ENCODE measurements around the gene TBL1XR1.
"Not testable (repeated sequence)": the region's sequence is repeated elsewhere in the genome, so short reads cannot be mapped to it uniquely, and the experiment has no call there.

The TBL1XR1 gene

GRCh38 chr3:177057768-177058167 is 139.5 kb downstream of the TBL1XR1 start:
- no peak for DNase-seq

- no peak for DNase-seq
These were observed 140.4 kb downstream of the TBL1XR1 start for GRCh38 chr3:177056927-177057326.

- no peak for DNase-seq
These were observed 141.4 kb downstream of the TBL1XR1 start for GRCh38 chr3:177055605-177056571.

GRCh38 chr3:177053107-177053506 is 144.2 kb downstream of the TBL1XR1 start:
- no peak for DNase-seq

- DNase-seq, result peak; percentile 56
These were observed 145.9 kb downstream of the TBL1XR1 start for GRCh38 chr3:177051411-177051810.

GRCh38 chr3:177050501-177051237 is 146.6 kb downstream of the TBL1XR1 start:
- peak; percentile 45 for DNase-seq

- DNase-seq, result no peak
These were observed 151.5 kb downstream of the TBL1XR1 start for GRCh38 chr3:177045767-177046166.

GRCh38 chr3:177045222-177045621 is 152.1 kb downstream of the TBL1XR1 start:
- no peak for DNase-seq

GRCh38 chr3:177041730-177042551 is 155.3 kb downstream of the TBL1XR1 start:
- no peak for DNase-seq

- DNase-seq, result no peak
These were observed 156.1 kb downstream of the TBL1XR1 start for GRCh38 chr3:177041021-177041729.

- DNase-seq, result no peak
These were observed 157.6 kb downstream of the TBL1XR1 start for GRCh38 chr3:177039490-177040274.

GRCh38 chr3:177037241-177037640 is 160.0 kb downstream of the TBL1XR1 start:
- no peak for DNase-seq

- DNase-seq, result peak; percentile 82
These were observed 161.6 kb downstream of the TBL1XR1 start for GRCh38 chr3:177035676-177036075.

GRCh38 chr3:177034832-177035475 is 162.3 kb downstream of the TBL1XR1 start:
- DNase-seq, result no peak

GRCh38 chr3:177026505-177027277 is 170.6 kb downstream of the TBL1XR1 start:
- no peak for DNase-seq

- no peak for DNase-seq
These were observed 181.4 kb downstream of the TBL1XR1 start for GRCh38 chr3:177015881-177016280.

GRCh38 chr3:177013681-177014280 is 183.5 kb downstream of the TBL1XR1 start:
- no peak for DNase-seq

GRCh38 chr3:177005718-177006405 is 191.4 kb downstream of the TBL1XR1 start:
- DNase-seq, result no peak

- not testable (repeated sequence) for DNase-seq
These were observed 197.1 kb downstream of the TBL1XR1 start for GRCh38 chr3:177000159-177000558.
